ENCODE data around the gene ANKS3. TPM values are rescaled to one million over a fixed set of nuclear protein-coding genes. Genes with fewer than 3 reads are reported as not detected.

The ANKS3 gene
- total RNA-seq, 4 donors from 2014 or later: 2.4 to 51.7 (median 33.1) TPM

DNA sequence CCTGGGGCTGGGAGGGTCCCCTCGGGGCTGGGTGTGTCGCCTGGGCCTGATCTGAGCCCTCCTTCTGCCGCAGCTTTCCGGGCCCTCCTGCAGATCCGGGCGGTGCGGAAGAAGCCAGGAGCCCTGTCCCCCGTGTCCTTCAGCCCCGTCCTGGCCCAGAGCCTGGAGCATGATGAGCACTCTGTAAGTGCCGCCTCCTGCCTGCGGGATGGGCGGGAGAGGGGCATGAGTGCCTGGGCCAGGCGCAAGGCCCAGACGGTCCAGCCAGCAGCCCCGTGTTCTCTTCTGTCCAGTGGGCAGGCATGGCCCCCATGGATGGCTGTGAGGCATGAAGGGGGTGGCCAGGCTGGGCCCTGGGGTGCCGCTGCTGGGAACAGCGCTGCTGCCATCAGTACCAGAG, 56.7 kb downstream of the ANKS3 start:
- no peaks in the 10 kb centered on the region for H3K27me3 ChIP-seq
- DNase-seq: no peak
- TF ChIP-seq, protein P1, sequence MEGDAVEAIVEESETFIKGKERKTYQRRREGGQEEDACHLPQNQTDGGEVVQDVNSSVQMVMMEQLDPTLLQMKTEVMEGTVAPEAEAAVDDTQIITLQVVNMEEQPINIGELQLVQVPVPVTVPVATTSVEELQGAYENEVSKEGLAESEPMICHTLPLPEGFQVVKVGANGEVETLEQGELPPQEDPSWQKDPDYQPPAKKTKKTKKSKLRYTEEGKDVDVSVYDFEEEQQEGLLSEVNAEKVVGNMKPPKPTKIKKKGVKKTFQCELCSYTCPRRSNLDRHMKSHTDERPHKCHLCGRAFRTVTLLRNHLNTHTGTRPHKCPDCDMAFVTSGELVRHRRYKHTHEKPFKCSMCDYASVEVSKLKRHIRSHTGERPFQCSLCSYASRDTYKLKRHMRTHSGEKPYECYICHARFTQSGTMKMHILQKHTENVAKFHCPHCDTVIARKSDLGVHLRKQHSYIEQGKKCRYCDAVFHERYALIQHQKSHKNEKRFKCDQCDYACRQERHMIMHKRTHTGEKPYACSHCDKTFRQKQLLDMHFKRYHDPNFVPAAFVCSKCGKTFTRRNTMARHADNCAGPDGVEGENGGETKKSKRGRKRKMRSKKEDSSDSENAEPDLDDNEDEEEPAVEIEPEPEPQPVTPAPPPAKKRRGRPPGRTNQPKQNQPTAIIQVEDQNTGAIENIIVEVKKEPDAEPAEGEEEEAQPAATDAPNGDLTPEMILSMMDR (IDR thresholded peaks at IDR 0.05): no peak
- TF ChIP-seq POLR2A (IDR thresholded peaks at IDR 0.05): no peak
- H3K27ac ChIP-seq: no peak overlapping the region
- H3K36me3 ChIP-seq: no peaks in the 10 kb centered on the region
- no peaks in the 10 kb centered on the region for H3K9me3 ChIP-seq
- intact Hi-C loops (cut with DNase I; ENCODE audit: low total_unique reads): no loop called here
- no peak overlapping the region for H3K4me3 ChIP-seq
- no peaks in the 10 kb centered on the region for H3K4me1 ChIP-seq

DNA sequence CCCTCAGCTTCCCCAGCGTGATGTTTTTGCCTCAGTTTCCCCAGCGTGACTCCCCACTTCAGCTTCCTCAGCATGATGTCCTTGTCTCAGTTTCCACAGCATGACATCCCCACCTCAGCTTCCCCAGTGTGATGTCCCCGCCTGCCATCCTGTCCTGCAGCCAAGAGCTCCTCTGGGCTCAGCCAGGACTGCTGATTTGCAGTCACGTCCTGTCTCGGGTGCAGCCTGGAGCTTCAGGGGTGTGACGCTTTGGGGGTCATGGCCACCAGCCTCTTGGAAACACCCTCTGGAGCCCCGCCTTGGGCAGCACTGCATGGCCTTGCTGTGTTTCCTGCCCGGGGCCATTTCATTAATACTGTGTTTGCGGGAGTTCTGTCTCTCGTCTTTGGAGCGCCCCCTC, 57.2 kb downstream of the ANKS3 start:
- no peak for TF ChIP-seq POLR2A (IDR thresholded peaks at IDR 0.05)
- TF ChIP-seq, protein P1 (IDR thresholded peaks at IDR 0.05): no peak
- intact Hi-C loops (cut with DNase I; ENCODE audit: low total_unique reads): no loop called here
- no peaks in the 10 kb centered on the region for H3K36me3 ChIP-seq
- no peaks in the 10 kb centered on the region for H3K9me3 ChIP-seq
- no peaks in the 10 kb centered on the region for H3K4me1 ChIP-seq
- DNase-seq: no peak
- no peak overlapping the region for H3K27ac ChIP-seq
- no peak overlapping the region for H3K4me3 ChIP-seq
- H3K27me3 ChIP-seq: no peaks in the 10 kb centered on the region

DNA sequence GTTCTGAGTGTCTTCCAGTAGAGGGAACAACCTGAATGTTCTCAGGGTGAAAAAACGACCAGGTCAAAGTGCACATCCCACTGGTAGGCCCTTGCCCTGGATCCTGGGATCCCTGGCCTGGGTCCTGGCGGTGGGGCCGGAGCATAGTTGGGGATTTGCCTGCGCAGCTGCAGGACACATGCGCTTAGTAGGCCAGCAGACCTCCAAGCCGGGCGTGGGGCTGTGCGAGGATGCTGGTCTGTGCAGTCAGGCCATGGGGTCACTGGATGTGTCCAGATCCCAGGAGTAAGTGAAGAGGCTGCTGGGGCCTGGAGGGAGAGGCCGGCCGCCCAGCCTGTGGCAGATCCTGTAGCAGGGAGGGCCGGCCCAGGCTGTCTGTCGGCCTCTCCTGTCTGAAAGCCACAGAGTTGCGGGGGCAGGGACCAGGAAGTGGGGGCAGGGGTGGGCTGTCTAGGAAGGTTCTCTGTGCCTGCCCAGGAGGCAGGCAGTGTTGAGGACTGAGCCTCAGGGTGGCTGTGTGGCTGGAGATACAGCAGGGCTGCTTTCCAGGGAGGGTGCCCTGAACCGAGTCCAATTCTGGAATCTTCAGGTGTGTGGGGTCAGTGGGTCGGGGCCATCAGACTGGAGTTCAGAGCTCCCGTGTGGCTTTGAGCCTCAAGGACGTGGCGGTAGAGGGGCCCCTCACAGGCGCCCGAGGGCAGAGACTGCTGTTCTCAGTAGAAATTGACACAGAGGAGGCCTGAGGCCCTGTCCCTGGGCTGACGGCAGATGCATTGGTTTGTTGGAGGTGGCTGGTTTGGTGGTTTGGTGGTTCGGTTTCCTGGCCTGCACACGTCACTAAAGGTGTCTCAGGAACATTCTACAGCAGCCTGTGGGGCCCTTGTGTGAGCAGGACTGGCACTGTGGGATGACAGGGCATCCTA, 57.9 kb downstream of the ANKS3 start:
- Histone ChIP-seq H3K4me1 (no peaks in the 10 kb centered on the region), H3K4me3 (no peak overlapping the region), H3K9me3 (no peaks in the 10 kb centered on the region), H3K27ac (no peak overlapping the region), H3K36me3 (no peaks in the 10 kb centered on the region), H3K27me3 (no peaks in the 10 kb centered on the region)
- intact Hi-C loops (cut with DNase I; ENCODE audit: low total_unique reads): no loop called here
- TF ChIP-seq, protein P1 (IDR thresholded peaks at IDR 0.05): no peak
- TF ChIP-seq POLR2A (IDR thresholded peaks at IDR 0.05): no peak
- DNase-seq: no peak

DNA sequence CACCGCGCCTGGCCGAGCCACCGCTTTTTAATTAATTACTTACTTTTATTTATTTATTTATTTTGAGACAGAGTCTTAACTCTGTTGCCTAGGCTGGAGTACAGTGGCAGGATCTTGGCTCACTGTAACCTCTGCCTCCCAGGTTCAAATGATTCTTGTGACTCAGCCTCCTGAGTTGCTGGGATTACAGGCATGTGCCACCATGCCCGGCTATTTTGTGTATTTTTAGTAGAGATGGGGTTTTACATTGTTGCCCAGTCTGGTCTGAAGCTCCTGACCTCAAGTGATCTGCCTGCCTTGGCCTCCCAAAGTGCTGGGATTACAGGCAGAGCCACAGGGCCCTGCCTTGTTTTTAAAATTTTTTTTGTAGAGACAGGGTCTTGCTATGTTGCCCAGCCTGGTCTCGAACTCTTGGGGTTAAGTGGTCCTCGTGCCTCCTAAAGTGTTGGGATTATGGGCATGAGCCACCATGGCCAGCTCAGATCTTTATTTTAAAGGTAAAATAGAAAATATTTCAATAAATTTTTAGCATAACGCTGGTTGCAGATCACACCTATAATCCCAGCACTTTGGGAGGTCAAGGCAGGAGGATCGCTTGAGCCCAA, 59.0 kb downstream of the ANKS3 start:
- intact Hi-C loops (cut with DNase I; ENCODE audit: low total_unique reads): no loop called here
- H3K36me3 ChIP-seq: no peaks in the 10 kb centered on the region
- H3K27me3 ChIP-seq: no peaks in the 10 kb centered on the region
- no peaks in the 10 kb centered on the region for H3K4me1 ChIP-seq
- no peak overlapping the region for H3K4me3 ChIP-seq
- TF ChIP-seq POLR2A (IDR thresholded peaks at IDR 0.05): no peak
- TF ChIP-seq, protein P1 (IDR thresholded peaks at IDR 0.05): no peak
- no peak for DNase-seq
- H3K27ac ChIP-seq: no peak overlapping the region
- H3K9me3 ChIP-seq: no peaks in the 10 kb centered on the region

DNA sequence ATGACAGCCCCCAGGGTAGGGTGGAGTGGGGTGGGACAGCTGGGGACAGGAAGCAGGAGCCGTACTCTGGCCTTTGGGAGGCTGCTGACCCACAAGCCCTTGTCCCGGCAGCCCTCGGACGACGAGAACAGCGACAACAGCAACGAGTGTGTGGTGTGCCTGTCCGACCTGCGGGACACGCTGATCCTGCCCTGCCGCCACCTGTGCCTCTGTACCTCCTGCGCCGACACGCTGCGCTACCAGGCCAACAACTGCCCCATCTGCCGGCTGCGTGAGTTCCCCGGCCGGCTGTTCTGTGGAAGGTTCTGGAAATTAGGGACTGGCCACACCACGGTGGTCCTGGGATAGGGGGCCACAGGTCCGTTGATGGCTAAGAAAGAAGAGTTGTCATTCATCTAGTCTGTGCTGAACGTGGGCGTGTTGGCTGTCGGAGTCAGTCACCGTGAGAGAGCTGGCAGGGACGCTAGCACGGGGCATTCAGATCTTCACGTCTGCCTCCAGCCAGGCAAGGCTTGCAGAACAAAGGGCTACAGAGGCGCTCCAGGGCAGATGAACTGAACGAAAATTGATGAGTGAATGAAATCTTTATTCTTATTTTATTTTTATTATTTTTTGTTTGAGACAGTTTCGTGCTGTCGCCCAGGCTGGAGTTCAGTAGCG, 60.6 kb downstream of the ANKS3 start:
- H3K9me3 ChIP-seq: no peaks in the 10 kb centered on the region
- no peaks in the 10 kb centered on the region for H3K27me3 ChIP-seq
- no peaks in the 10 kb centered on the region for H3K36me3 ChIP-seq
- no peaks in the 10 kb centered on the region for H3K4me1 ChIP-seq
- H3K27ac ChIP-seq: no peak overlapping the region
- TF ChIP-seq, protein P1 (IDR thresholded peaks at IDR 0.05): no peak
- TF ChIP-seq POLR2A (IDR thresholded peaks at IDR 0.05): no peak
- no peak for DNase-seq
- no peak overlapping the region for H3K4me3 ChIP-seq
- intact Hi-C loops (cut with DNase I; ENCODE audit: low total_unique reads): no loop called here
